HCT116 (cell line): ENCODE data around the gene GGT6.

Experiments used
- CBX3 ChIP-seq: IDR thresholded peaks from 2 replicates; pipeline ENCODE4 v1.6.1; 2012; ENCODE audit warnings: low read depth
- CEBPB ChIP-seq: IDR thresholded peaks from 2 replicates; pipeline ENCODE4 v1.6.1; 2012; ENCODE audit warnings: low read depth
- CTCF ChIP-seq, 3 experiments: fragments of 200-600 bp in 1 of 3; sonication (generic) in 1 of 3; IDR thresholded peaks in 2 of 3; conservative IDR thresholded peaks in 1 of 3; 2 replicates each; pipeline ENCODE4 v1.5.1; 2012 to 2017; ENCODE audit warnings: low read depth in 2 of 3, low read length in 2 of 3, antibody characterized with exemption in 1 of 3, borderline replicate concordance in 1 of 3, control low read depth in 1 of 3, mild to moderate bottlenecking in 1 of 3, mixed read lengths in 1 of 3, mixed run types in 1 of 3, moderate library complexity in 1 of 3; ENCODE audit not compliant: insufficient read depth in 1 of 3
- ELF1 ChIP-seq: IDR thresholded peaks from 2 replicates; pipeline ENCODE4 v1.6.1; 2012; ENCODE audit warnings: low read depth, borderline replicate concordance
- EZH2phosphoT487 ChIP-seq: fragments of 200-600 bp; IDR thresholded peaks from 2 replicates; pipeline ENCODE4 v1.6.1; 2018; ENCODE audit warnings: antibody characterized with exemption, borderline replicate concordance
- POLR2A ChIP-seq: IDR thresholded peaks from 2 replicates; pipeline ENCODE4 v1.7.0; 2011; ENCODE audit warnings: borderline replicate concordance; ENCODE audit not compliant: insufficient read depth, insufficient read length; ENCODE audit errors: extremely low read depth
- POLR2AphosphoS5 ChIP-seq: IDR thresholded peaks from 2 replicates; pipeline ENCODE4 v1.6.1; 2011; ENCODE audit warnings: mild to moderate bottlenecking, low read depth, low read length, moderate library complexity
- RAD21 ChIP-seq: IDR thresholded peaks from 2 replicates; pipeline ENCODE4 v1.6.1; 2012; ENCODE audit warnings: low read depth, mild to moderate bottlenecking
- SP1 ChIP-seq: IDR thresholded peaks from 2 replicates; pipeline ENCODE4 v1.6.1; 2012; ENCODE audit warnings: low read depth
- ZNF274 ChIP-seq: fragments of 200-500 bp; sonication (Bioruptor generic); IDR thresholded peaks from 2 replicates; pipeline ENCODE4 v1.6.1; 2014; ENCODE audit warnings: mild to moderate bottlenecking, low read depth, low read length, inconsistent platforms
- TF ChIP-seq, protein P1 (sequence below): IDR thresholded peaks from 2 replicates; pipeline ENCODE4 v1.6.1; 2012
- TF ChIP-seq, protein P2 (sequence below): IDR thresholded peaks from 2 replicates; pipeline ENCODE4 v1.6.1; 2012
- TF ChIP-seq, protein P3 (sequence below): IDR thresholded peaks from 2 replicates; pipeline ENCODE4 v1.6.1; 2011; ENCODE audit warnings: mild to moderate bottlenecking, low read length, moderate library complexity; ENCODE audit not compliant: insufficient replicate concordance; ENCODE audit errors: extremely low read depth

DNA sequence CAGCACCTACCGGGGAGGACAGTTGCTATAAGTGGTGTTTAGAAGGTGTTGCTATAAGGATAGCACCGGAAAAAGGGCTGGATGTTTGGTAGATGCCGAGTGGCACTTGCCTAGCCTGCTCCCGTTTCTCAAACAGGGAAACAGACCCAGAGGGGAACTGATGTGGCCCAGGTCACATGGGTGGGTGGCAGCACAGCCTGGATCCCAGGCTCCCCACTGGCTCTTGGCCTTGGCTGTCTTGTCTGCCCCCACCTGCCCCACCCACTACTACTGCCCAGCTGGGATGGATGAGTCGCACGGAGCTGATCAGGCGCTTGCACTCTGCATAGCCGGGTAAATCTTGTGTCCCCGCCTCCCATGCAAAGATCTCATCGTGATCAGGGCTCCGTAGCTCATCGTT is 31.2 kb upstream of the GGT6 start:
- TF ChIP-seq CTCF (IDR thresholded peaks at IDR 0.05 in 2 of 3, conservative IDR thresholded peaks at IDR 0.05 in 1 of 3; ENCODE audit: borderline replicate concordance in 1 of 3, insufficient read depth in 1 of 3, low read depth in 2 of 3, low read length in 2 of 3), result no peak
- no peak for TF ChIP-seq POLR2AphosphoS5
- no peak for TF ChIP-seq CEBPB
- TF ChIP-seq ELF1, result no peak
- TF ChIP-seq, protein P1, sequence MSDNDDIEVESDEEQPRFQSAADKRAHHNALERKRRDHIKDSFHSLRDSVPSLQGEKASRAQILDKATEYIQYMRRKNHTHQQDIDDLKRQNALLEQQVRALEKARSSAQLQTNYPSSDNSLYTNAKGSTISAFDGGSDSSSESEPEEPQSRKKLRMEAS, result no peak
- TF ChIP-seq, protein P2, sequence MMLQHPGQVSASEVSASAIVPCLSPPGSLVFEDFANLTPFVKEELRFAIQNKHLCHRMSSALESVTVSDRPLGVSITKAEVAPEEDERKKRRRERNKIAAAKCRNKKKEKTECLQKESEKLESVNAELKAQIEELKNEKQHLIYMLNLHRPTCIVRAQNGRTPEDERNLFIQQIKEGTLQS, result no peak
- no peak for TF ChIP-seq EZH2phosphoT487
- no peak for TF ChIP-seq POLR2A
- no peak for TF ChIP-seq SP1
- TF ChIP-seq RAD21, result no peak
- no peak for TF ChIP-seq CBX3
- TF ChIP-seq, protein P3, sequence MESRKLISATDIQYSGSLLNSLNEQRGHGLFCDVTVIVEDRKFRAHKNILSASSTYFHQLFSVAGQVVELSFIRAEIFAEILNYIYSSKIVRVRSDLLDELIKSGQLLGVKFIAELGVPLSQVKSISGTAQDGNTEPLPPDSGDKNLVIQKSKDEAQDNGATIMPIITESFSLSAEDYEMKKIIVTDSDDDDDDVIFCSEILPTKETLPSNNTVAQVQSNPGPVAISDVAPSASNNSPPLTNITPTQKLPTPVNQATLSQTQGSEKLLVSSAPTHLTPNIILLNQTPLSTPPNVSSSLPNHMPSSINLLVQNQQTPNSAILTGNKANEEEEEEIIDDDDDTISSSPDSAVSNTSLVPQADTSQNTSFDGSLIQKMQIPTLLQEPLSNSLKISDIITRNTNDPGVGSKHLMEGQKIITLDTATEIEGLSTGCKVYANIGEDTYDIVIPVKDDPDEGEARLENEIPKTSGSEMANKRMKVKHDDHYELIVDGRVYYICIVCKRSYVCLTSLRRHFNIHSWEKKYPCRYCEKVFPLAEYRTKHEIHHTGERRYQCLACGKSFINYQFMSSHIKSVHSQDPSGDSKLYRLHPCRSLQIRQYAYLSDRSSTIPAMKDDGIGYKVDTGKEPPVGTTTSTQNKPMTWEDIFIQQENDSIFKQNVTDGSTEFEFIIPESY, result no peak
- TF ChIP-seq ZNF274, result no peak
